Posterior cingulate gyrus (tissue), 11 donors: Measurements from ENCODE around the gene CYP19A1.

ENCODE experiments used
- DNase-seq, 10 donors: peaks; one replicate each; pipeline versions ENCODE4 v3.0.0 to v3.0.0-alpha.2; 2020 to 2021; ENCODE audit warnings: mixed read lengths in 3 of 10
- intact Hi-C: fragments of 100-400 bp; cut with DNase I; formaldehyde crosslinking; loops from one replicate; pipeline ENCODE4 v1.15.1; 2023

The CYP19A1 gene

DNA sequence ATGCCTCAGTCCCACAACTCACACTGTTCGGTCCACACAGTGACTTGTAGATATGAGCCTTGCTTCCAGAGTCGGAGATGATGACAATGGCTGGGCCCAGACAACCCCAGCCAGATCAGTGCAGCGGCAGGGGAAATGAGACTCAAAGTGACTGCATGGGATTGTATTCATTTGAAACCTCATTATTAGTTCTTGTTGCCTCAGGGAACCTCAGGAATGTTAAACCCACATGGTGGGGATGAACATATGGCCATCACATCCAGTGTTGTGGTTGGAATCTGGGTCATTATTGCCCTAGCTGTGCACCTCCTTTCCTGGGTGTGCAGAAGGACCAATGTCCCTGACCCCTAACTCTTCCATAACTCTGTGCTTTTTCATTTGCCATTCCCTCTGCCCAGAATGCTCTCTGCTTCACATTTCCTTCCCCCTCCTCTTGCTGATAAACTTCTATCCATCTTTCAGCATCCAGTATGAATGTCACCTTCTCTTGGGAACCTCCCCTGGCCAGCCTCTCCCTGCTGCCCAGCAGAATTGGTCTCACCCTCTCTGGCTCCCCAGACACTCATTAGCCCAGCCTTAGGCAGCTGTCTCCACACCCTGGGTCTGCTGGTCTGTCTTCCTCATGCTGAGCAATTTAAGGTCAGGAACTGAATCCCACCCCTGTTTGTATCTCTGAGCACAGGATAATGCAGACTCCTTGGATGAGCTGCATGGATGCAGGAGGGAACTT, 176.7 kb downstream of the CYP19A1 start:
- no peak for DNase-seq
- intact Hi-C loops = loop anchor here (5.0 kb wide), 2 partner anchors 221 to 241 kb away; no protein-coding TSS in a partner anchor

DNA sequence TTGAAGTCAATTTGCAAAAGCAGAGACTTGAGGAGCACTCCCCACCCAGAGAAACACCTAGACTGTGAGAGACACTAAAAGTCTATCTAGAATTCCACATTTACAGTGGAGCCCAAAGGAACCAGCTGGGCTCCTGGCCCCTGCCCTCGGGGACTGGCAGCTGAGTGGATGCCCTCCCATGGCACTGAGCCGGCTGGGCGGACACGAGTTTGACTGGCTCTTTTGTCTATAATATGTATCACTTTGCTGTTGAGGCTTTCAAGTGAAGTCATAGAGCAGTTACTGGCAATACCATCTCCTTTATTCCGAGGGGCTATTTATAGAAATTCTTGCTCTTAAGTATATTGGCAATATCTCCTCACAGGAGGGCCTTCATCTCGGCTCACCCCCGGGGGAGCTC, 177.9 kb downstream of the CYP19A1 start:
- peak; percentile 46 to 98 (median 82) for DNase-seq
- intact Hi-C loops = loop anchor here (5.0 kb wide), 2 partner anchors 222 to 242 kb away; no protein-coding TSS in a partner anchor
